C4-2B (cell line): ENCODE measurements around the gene GEN1.
A peak's percentile ranks its signal among the peaks of the same experiment; 100 is the strongest.

Experiments used
- H3K27ac ChIP-seq: fragments of 450-650 bp; 2 replicates; pipeline ENCODE4 v1.5.1; 2017
- CTCF ChIP-seq: fragments of 450-650 bp; conservative IDR thresholded peaks from 2 replicates; pipeline ENCODE4 v1.5.1; 2017; ENCODE audit warnings: mild to moderate bottlenecking
- ZFX ChIP-seq: fragments of 450-650 bp; IDR thresholded peaks from 2 replicates; pipeline ENCODE4 v1.6.1; 2017

The GEN1 gene

GRCh38 chr2:17717666-17718065 is 36.3 kb upstream of the GEN1 start:
- TF ChIP-seq CTCF (no peak), ZFX (no peak)
- no peak overlapping the region for H3K27ac ChIP-seq

- H3K27ac ChIP-seq: no peak overlapping the region
- TF ChIP-seq ZFX (no peak), CTCF (no peak)
These were observed 35.2 kb upstream of the GEN1 start for GRCh38 chr2:17718689-17719088.

- TF ChIP-seq CTCF: peak; percentile 85
- TF ChIP-seq ZFX: no peak
These were observed 34.2 kb upstream of the GEN1 start for GRCh38 chr2:17719562-17720371.

GRCh38 chr2:17728210-17728609 is 25.7 kb upstream of the GEN1 start:
- H3K27ac ChIP-seq: no peak overlapping the region
- TF ChIP-seq ZFX (no peak), CTCF (no peak)

More at GRCh38 chr2:17719562-17720371, 34.2 kb upstream of the GEN1 start:
- no peak overlapping the region for H3K27ac ChIP-seq

GRCh38 chr2:17729880-17730279 is 24.1 kb upstream of the GEN1 start:
- TF ChIP-seq CTCF (no peak), ZFX (no peak)
- no peak overlapping the region for H3K27ac ChIP-seq

- TF ChIP-seq CTCF (no peak), ZFX (no peak)
- no peak overlapping the region for H3K27ac ChIP-seq
These were observed 20.3 kb upstream of the GEN1 start for GRCh38 chr2:17733599-17733998.

GRCh38 chr2:17735864-17736263 is 18.1 kb upstream of the GEN1 start:
- no peak overlapping the region for H3K27ac ChIP-seq
- TF ChIP-seq ZFX: no peak
- no peak for TF ChIP-seq CTCF
